Kidney capillary endothelial cell (primary cell): Measurements from ENCODE around the gene LMF2.

ENCODE experiments used
- DNase-seq: peaks from one replicate; pipeline ENCODE4 v3.0.0-alpha.2; 2018; ENCODE audit warnings: low spot score

Gene LMF2

DNA sequence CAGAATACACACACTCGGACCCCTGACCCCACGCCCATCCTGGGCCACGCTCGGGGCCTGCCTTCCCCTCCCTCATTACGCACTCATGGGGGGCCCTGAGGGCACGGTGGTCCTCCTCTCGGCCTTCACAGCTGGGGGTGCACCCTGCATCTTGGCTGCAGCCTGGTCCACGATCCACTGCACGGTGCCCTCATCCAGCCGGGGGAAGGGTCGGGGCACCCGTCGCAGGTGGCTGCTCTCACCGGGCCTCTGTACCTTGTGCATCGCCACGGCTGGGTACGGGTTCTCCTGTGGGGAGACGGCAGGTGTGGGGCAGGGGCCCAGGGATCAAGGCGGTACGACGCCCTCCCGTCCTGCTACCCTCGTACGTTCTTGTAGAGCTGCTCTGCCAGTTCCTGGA, 43.1 kb downstream of the LMF2 start:
- no peak for DNase-seq

DNA sequence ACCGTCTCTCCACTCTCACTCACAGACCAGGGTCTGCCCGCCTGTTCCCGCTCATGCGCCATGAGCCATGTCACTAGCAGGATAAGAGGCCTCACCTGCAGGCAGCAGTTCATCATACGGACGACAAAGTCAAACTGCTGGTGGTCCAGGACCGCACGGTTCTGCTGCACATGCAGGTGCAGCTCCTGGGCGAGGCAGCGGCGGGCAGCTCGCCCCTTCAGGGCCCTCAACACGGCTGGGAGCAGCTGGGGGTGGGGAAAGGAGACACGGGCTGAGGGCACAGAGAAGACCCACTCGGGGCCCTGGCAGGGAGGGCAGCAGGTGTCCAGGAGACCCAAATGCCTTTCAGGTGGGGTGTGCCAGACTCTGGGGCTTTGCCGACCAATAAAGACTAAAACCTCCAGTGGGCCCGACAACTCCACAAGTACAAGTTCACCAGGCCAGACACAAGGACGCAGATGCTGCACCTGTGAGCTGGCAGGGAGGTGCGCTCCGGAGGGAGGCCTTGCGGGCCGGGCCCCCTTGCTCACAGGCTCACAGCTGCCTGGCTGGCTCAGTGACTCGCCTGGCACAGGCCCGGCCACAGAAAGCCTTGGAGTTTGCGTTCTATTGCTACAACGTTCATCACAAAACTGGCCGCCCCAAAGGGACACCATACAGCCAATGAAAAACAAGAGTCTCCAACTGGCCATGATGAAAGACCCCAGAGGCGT, 44.2 kb downstream of the LMF2 start:
- DNase-seq: no peak

DNA sequence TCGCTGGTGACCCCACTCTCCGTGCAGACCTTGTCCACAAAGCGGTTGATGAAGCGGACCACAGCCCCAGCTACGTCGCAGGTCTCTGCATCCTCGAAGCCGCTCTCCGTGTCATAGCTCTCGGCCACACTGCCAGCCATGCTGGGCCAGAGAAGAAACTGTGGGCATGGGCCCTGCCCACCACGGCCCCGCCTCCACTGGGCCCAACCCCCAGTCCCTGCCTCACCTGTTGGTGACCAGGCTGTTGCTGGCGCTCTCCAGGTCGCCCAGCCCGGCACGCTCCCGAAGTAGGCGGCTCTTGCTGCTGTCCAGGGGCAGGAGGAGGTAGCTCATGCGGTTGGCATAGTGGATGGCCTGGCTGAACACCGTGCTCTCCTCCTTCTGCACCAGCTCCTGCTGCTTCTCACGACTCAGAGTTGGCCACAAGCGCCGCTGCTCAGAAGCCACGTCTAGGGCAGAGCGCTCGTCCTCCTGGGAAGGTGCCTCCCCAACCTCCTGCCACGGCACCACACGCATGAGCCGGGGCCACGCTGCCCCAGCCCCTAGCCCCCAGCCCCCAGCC, 45.4 kb downstream of the LMF2 start:
- no peak for DNase-seq

DNA sequence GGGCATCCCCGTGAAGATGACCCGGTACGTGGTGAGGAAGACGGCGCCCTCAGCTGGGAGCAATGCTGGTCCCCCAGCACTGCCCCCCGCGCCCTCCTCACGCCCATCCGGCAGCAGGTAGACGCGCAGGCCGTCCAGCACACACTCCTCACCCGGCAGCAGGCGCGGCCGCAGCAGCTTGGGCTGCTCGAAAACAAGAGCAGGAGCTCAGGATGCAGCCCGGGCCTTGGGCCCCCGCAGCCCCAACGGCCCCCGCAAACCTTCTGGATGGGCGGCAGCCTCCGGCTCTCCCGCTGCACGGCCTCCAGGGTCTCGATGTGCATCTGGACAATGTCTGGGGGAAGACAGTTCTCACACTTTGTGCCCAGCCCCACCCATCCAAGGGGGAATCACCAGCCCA, 46.0 kb downstream of the LMF2 start:
- DNase-seq: no peak

DNA sequence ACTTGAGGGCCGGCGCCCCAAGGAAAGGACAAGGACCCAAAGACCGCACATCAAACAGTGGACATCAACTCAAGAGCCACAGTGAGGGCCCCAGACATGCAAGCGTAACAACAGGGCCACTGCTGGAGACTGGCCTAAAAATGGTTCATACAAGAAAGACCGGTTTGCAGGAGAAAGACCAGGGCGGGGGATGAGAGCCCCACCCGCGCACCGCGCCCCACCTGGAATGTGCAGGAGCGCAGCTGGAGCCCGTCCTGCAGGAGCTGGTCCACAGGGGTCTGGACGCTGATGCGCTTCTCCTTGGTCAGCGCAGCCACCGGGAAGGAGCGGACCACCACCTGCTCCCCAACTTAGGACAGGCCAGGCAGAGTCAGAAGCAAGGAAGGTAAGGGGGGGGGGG, 46.6 kb downstream of the LMF2 start:
- no peak for DNase-seq

DNA sequence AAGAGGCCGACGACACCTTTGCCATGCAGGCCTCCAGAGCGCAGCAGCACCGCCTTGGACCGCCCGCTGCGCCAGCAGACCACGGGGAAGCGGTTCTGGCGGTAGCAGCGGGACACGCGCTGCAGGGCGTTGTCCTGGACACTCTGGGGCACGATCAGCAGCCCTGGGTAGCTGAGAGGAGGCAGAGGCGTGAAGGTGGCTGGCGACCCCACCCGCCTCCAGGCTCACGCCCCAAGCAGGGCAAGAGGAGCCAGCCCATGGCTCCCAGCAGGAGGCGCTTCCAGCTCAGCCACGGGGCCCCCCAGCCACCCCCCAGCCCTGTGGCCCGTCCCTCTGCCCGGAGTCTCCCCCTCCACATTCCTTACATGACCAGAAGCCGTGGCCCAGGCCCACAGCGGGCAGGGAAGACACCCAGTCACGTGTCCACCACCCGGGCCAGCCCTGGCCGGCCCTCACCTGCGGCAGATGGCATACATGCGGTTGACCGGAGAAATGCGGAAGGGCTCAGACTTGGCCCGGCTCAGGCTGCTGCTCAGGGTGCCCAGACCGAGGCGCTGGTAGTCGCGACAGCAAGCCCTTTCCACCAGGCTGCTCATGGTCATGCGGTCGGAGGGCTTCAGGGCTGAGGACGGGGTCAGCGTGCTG, 47.9 kb downstream of the LMF2 start:
- DNase-seq: no peak

DNA sequence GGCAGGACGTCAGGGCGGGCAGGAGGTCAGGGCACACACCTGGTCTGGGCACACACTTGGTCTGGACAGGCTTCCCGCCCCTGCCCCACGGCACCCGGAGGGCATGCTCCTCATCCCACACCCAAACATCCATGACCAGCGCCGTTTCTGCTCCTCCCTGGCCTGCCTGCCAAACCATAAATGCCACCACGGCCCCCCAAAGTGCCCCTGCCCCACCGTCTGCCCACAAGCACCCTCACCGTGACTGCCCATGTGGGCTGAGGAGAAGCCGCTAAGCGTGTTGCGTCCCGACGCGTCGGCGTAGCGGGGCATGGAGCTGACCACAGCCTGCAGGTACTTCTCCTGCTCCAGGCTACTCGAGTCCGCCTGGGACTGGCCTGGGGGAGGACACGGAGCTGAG, 48.5 kb downstream of the LMF2 start:
- DNase-seq: no peak

DNA sequence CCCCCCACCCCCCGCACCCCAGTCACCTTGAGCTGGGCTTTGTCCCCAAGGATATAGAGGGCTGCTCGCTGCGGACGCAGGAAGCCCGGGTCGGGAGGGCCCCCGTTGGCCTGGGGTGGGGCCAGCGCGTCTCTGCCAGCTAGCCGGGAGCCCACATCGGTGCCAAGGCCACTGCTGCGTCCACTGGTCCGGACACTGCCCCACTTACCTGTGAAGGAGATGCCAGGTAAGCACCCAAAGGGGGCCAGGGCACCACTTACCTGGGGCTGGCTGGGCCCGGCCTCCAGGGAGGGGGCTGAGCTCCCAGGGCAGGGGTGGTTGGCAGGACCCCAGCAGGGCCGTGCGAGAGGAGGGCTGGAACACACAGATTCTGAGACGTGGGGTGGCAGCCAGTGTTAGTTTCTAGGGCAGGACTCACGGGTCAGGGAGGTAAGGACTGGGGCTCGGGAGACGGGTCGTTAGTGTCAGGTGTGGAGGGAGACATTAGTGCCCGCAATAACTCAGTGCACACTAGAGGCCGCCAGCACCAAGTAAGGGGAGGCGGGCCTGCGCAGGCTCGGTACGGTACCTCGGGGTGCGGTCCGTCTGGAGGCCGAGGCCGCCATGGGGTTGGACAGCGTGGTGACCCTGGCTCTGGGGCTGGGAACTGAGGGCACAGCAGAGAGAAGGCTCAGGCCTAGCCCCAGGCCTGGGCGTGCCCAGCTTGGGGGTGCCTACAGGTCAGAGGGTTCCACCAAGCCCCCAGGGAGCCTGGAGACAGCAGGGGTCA, 50.9 kb downstream of the LMF2 start:
- no peak for DNase-seq

DNA sequence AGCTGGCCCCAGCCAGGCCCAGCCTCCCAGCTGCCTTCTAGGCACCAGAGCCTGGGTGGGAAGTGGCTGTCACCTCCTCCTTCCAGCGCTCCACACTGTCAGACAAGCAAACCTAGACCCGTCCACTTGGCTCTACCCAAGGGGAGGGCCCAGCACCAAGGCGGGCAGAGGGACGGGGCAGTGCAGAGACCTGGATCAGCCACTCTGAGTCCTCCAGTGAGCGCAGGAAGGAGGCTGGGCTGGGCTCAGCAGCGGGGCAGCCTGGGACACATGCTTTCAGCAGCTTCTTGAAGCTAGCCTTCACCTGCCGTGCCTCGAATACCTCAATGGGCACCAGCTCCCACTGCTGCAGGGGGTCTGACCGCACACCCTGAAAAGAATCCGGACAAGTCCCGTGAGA, 51.5 kb downstream of the LMF2 start:
- no peak for DNase-seq

DNA sequence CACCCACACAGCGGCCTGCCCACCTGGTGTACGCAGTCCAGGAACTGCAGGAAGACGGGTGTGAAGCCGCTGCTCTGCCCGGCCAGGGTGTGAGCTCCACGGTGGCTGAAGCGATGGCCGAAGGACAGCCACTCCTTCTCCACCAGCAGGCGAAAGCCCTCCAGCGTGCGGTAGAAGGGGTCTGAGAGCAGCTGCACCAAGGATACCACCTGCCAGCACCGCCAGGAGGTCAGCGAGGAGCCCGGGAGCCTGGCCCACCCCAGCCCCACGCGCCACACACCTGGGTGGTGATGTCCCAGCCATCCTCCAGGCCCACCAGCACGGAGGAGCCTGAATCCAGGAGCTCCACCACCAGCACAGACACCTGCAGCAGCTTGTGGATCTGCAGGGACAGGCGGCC, 52.3 kb downstream of the LMF2 start:
- DNase-seq: no peak

DNA sequence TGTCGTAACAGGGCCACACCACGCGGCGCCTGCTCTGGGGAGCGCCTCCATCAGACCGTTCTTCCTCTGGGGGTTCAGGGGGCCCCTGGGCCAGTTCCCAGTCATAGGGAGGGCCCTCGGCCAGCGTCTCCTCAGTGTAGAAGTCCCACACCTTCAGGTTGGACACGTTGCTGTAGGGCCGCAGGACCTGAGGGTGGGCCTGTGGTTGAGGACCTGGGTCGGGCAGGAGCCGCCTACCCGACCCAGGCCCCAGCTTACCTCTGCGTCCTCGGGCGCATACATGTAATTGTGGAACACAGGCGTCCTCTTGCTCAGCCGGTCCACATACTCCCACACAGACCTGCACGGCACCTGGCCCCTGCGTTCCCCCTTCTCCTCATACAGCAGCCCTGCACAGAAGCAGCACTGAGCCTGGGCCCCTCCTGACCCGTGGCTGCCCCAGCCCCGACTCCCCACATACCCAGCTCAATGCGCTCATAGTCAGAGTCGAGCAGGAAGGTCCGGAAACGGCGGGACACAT, 52.9 kb downstream of the LMF2 start:
- no peak for DNase-seq
